ENCODE results near the gene PLAAT4.

Gene PLAAT4

GRCh38 chr11:63557570-63557969 is 21.0 kb downstream of the PLAAT4 start:
- no peaks in the 10 kb centered on the region for H3K79me2 ChIP-seq (ENCODE audit: insufficient read depth, low read depth)
- no peaks in the 10 kb centered on the region for H3K36me3 ChIP-seq (ENCODE audit: insufficient read depth)
- no peaks in the 10 kb centered on the region for H3K27me3 ChIP-seq (ENCODE audit: insufficient read depth, low read depth)
- no peak overlapping the region for H3K4me3 ChIP-seq (IDR thresholded peaks at IDR 0.05; ENCODE audit: insufficient read depth, low read depth, low read length)
- H4K20me1 ChIP-seq (ENCODE audit: insufficient read depth): no peaks in the 10 kb centered on the region
- peaks cover 41% of the 10 kb centered on the region for H3K4me1 ChIP-seq (ENCODE audit: low read depth, poor library complexity, severe bottlenecking)
- H3K4me2 ChIP-seq: no peak overlapping the region
- H2AFZ ChIP-seq (ENCODE audit: low read depth): no peak overlapping the region
- no peak for TF ChIP-seq CTCF (conservative IDR thresholded peaks at IDR 0.05; ENCODE audit: low read depth, low read length)
- no peak overlapping the region for H3K9ac ChIP-seq
- H3K27ac ChIP-seq: no peak overlapping the region

- Histone ChIP-seq H2AFZ (ENCODE audit: low read depth) (no peak overlapping the region), H3K36me3 (ENCODE audit: insufficient read depth) (no peaks in the 10 kb centered on the region), H3K27ac (no peak overlapping the region), H3K4me2 (no peak overlapping the region), H3K4me1 (ENCODE audit: low read depth, poor library complexity, severe bottlenecking) (peaks cover 43% of the 10 kb centered on the region), H4K20me1 (ENCODE audit: insufficient read depth) (no peaks in the 10 kb centered on the region), H3K27me3 (ENCODE audit: insufficient read depth, low read depth) (no peaks in the 10 kb centered on the region), H3K79me2 (ENCODE audit: insufficient read depth, low read depth) (no peaks in the 10 kb centered on the region), H3K4me3 (IDR thresholded peaks at IDR 0.05; ENCODE audit: insufficient read depth, low read depth, low read length) (no peak overlapping the region), H3K9ac (no peak overlapping the region)
- TF ChIP-seq CTCF (conservative IDR thresholded peaks at IDR 0.05; ENCODE audit: low read depth, low read length): no peak
Observed at GRCh38 chr11:63558459-63559157, 22.0 kb downstream of the PLAAT4 start.

GRCh38 chr11:63560506-63561180 is 24.0 kb downstream of the PLAAT4 start:
- no peak overlapping the region for H2AFZ ChIP-seq (ENCODE audit: low read depth)
- no peaks in the 10 kb centered on the region for H3K36me3 ChIP-seq (ENCODE audit: insufficient read depth)
- H3K4me1 ChIP-seq (ENCODE audit: low read depth, poor library complexity, severe bottlenecking): peaks cover 48% of the 10 kb centered on the region
- TF ChIP-seq CTCF (conservative IDR thresholded peaks at IDR 0.05; ENCODE audit: low read depth, low read length): no peak
- H3K9ac ChIP-seq: no peak overlapping the region
- no peak overlapping the region for H3K27ac ChIP-seq
- no peaks in the 10 kb centered on the region for H3K27me3 ChIP-seq (ENCODE audit: insufficient read depth, low read depth)
- H3K79me2 ChIP-seq (ENCODE audit: insufficient read depth, low read depth): no peaks in the 10 kb centered on the region
- no peak overlapping the region for H3K4me2 ChIP-seq
- no peak overlapping the region for H3K4me3 ChIP-seq (IDR thresholded peaks at IDR 0.05; ENCODE audit: insufficient read depth, low read depth, low read length)
- H4K20me1 ChIP-seq (ENCODE audit: insufficient read depth): no peaks in the 10 kb centered on the region

GRCh38 chr11:63563201-63564055 is 26.8 kb downstream of the PLAAT4 start, which contains the start of gene PLAAT2:
Gene PLAAT2 (minus strand): TSS chr11:63563379. CDS start chr11:63563324, 55 bp downstream.
- Histone ChIP-seq H3K4me2 (peak within 1 kb of the TSS; percentile 76), H3K4me3 (IDR thresholded peaks at IDR 0.05; ENCODE audit: insufficient read depth, low read depth, low read length) (no peak within 1 kb of the TSS), H3K4me1 (ENCODE audit: low read depth, poor library complexity, severe bottlenecking) (peaks cover 75% of the 10 kb centered on the region), H3K27ac (peak within 1 kb of the TSS; percentile 88), H3K79me2 (ENCODE audit: insufficient read depth, low read depth) (no peaks in the 10 kb centered on the region), H4K20me1 (ENCODE audit: insufficient read depth) (no peaks in the 10 kb centered on the region), H3K36me3 (ENCODE audit: insufficient read depth) (no peaks in the 10 kb centered on the region), H3K27me3 (ENCODE audit: insufficient read depth, low read depth) (no peaks in the 10 kb centered on the region), H2AFZ (ENCODE audit: low read depth) (peak within 1 kb of the TSS; percentile 39; the same call in 1 of the 2 replicates), H3K9ac (peak within 1 kb of the TSS; percentile 51; the same call in 1 of the 2 replicates)
- TF ChIP-seq CTCF (conservative IDR thresholded peaks at IDR 0.05; ENCODE audit: low read depth, low read length): no peak

Measured in KMS-11 (cell line).